HepG2 (cell line): ENCODE data around the gene NLGN3. TPM values are rescaled to one million over a fixed set of nuclear protein-coding genes. Genes with fewer than 3 reads are reported as not detected.

Source experiments
- ATF7 ChIP-seq, 2 experiments: fragments of 450-650 bp in 1 of 2; sonication (generic) in 1 of 2; formaldehyde crosslinking in 1 of 2; IDR thresholded peaks; 2 replicates each; pipeline versions ENCODE4 v1.4.0 to v1.6.1; 2016 to 2020; ENCODE audit warnings: antibody characterized with exemption in 1 of 2, mild to moderate bottlenecking in 1 of 2, missing genetic modification reagents in 1 of 2
- BCL6 ChIP-seq: IDR thresholded peaks from 2 replicates; pipeline ENCODE4 v1.6.1; 2016; ENCODE audit warnings: missing genetic modification reagents, missing compliant biosample characterization
- DNMT1 ChIP-seq: sonication (generic); formaldehyde crosslinking; IDR thresholded peaks from 2 replicates; pipeline ENCODE4 v1.5.1; 2020; ENCODE audit warnings: mild to moderate bottlenecking, missing genetic modification reagents
- HDAC2 ChIP-seq: sonication (generic); formaldehyde crosslinking; IDR thresholded peaks from 2 replicates; pipeline ENCODE4 v1.4.0; 2020; ENCODE audit warnings: missing genetic modification reagents
- HMG20A ChIP-seq: IDR thresholded peaks from 2 replicates; pipeline ENCODE4 v1.6.1; 2016; ENCODE audit warnings: borderline replicate concordance
- KDM6A ChIP-seq: IDR thresholded peaks from 2 replicates; pipeline ENCODE4 v1.6.1; 2016; ENCODE audit warnings: low read depth
- MAZ ChIP-seq, 2 experiments: sonication (generic) in 1 of 2; formaldehyde crosslinking in 1 of 2; IDR thresholded peaks; 2 replicates each; pipeline versions ENCODE4 v1.5.0 to v1.6.1; 2012 to 2020; ENCODE audit warnings: low read depth in 2 of 2, mild to moderate bottlenecking in 2 of 2, borderline replicate concordance in 1 of 2, improper control_type of control experiment in 1 of 2, low read length in 1 of 2, missing genetic modification reagents in 1 of 2, moderate library complexity in 1 of 2
- MYPOP ChIP-seq: sonication (generic); formaldehyde crosslinking; IDR thresholded peaks from 2 replicates; pipeline ENCODE4 v1.8.1; 2023; ENCODE audit warnings: mild to moderate bottlenecking, moderate library complexity, missing genetic modification reagents
- NFAT5 ChIP-seq: sonication (generic); formaldehyde crosslinking; IDR thresholded peaks from 2 replicates; pipeline ENCODE4 v1.4.0; 2020; ENCODE audit warnings: missing genetic modification reagents
- NFKBIZ ChIP-seq: IDR thresholded peaks from 2 replicates; pipeline ENCODE4 v1.6.1; 2018; ENCODE audit warnings: missing genetic modification reagents, missing compliant biosample characterization
- RARA ChIP-seq: IDR thresholded peaks from 2 replicates; pipeline ENCODE4 v1.6.1; 2016; ENCODE audit warnings: missing genetic modification reagents, missing compliant biosample characterization
- SNAPC2 ChIP-seq: sonication (generic); formaldehyde crosslinking; IDR thresholded peaks from 2 replicates; pipeline ENCODE4 v1.8.1; 2022; ENCODE audit warnings: mild to moderate bottlenecking, missing genetic modification reagents
- THAP11 ChIP-seq: IDR thresholded peaks from 2 replicates; pipeline ENCODE4 v1.6.1; 2016; ENCODE audit warnings: missing biosample characterization, missing genetic modification reagents
- ZBTB7B ChIP-seq: sonication (generic); formaldehyde crosslinking; IDR thresholded peaks from 2 replicates; pipeline ENCODE4 v1.4.0; 2020; ENCODE audit warnings: missing genetic modification reagents
- ZNF335 ChIP-seq: sonication (generic); formaldehyde crosslinking; IDR thresholded peaks from 2 replicates; pipeline ENCODE4 v1.4.0; 2020; ENCODE audit warnings: missing genetic modification reagents
- ZNF407 ChIP-seq: sonication (generic); formaldehyde crosslinking; IDR thresholded peaks from one replicate; pipeline ENCODE4 v1.5.1; 2020; ENCODE audit warnings: mild to moderate bottlenecking, missing genetic modification reagents; ENCODE audit errors: not compliant biosample characterization
- polyA plus RNA-seq, 8 experiments: library from polyadenylated mRNA; depleted of rRNA in 3 of 8; stranded (reverse) in 7 of 8; unstranded in 1 of 8; fragments of >200 nt; fragmentation: Illumina TruSeq in 4 of 8; extraction: Trizol in 4 of 8; gene quantifications; 2 replicates each; pipeline versions ENCODE4 v1.2.1 to v1.2.3, GENCODE V29; 2011 to 2016; ENCODE audit warnings: low read depth in 4 of 8, missing spikeins in 1 of 8, mixed read lengths in 1 of 8; ENCODE audit not compliant: insufficient read depth in 1 of 8
- total RNA-seq, 5 experiments: library from RNA; depleted of rRNA; stranded (reverse); fragments of >200 nt; fragmentation: Illumina TruSeq; extraction: Trizol; gene quantifications; 2 replicates each; pipeline ENCODE4 v1.2.3, GENCODE V29; 2016; ENCODE audit warnings: low read depth in 1 of 5

Gene NLGN3
- total and polyA plus RNA-seq, 2 of the 13 experiments (the other 11 are each of a cell fraction or from before 2014, with no cell fraction given): 0.04 to 0.16 TPM

GRCh38 chrX:71214152-71214551 lies 69.5 kb downstream of the NLGN3 start (continued):
- TF ChIP-seq ZNF407 (CRISPR knock-in tag): no peak
- TF ChIP-seq ZNF335 (CRISPR knock-in tag): no peak
- no peak for TF ChIP-seq NFAT5 (CRISPR knock-in tag)
- TF ChIP-seq DNMT1: no peak
- TF ChIP-seq BCL6 (CRISPR knock-in tag): peak; percentile 47
- TF ChIP-seq THAP11 (CRISPR knock-in tag): no peak
- 0 out of 2 replicates have a peak, but pooled peaks have one; percentile 25 for TF ChIP-seq RARA (CRISPR knock-in tag)
- TF ChIP-seq ZBTB7B: peak; percentile 22; the same call in 1 of the 2 replicates
- no peak for TF ChIP-seq NFKBIZ (CRISPR knock-in tag)
- TF ChIP-seq MYPOP (CRISPR knock-in tag): no peak
- peak; percentile 27; the same call in 1 of the 2 replicates for TF ChIP-seq KDM6A (CRISPR knock-in tag)
- no peak for TF ChIP-seq MAZ (IDR thresholded peaks at IDR 0.05; ENCODE audit: borderline replicate concordance, low read depth, low read length)
- TF ChIP-seq MAZ (CRISPR knock-in tag; IDR thresholded peaks at IDR 0.05; ENCODE audit: low read depth): 0 out of 2 replicates have a peak, but pooled peaks have one; percentile 8
- TF ChIP-seq ATF7 (IDR thresholded peaks at IDR 0.05): no peak
- TF ChIP-seq ATF7 (CRISPR knock-in tag; IDR thresholded peaks at IDR 0.05): no peak
- peak; percentile 45; the same call in 1 of the 2 replicates for TF ChIP-seq HMG20A (CRISPR knock-in tag)
- no peak for TF ChIP-seq SNAPC2 (CRISPR knock-in tag)
- TF ChIP-seq HDAC2 (CRISPR knock-in tag): 0 out of 2 replicates have a peak, but pooled peaks have one; percentile 34
